GM12872 (cell line): ENCODE data around the gene ZNF385D.

Source experiments
- CTCF ChIP-seq: IDR thresholded peaks from 3 replicates; pipeline ENCODE4 v1.5.1; 2011; ENCODE audit warnings: low read depth, mild to moderate bottlenecking, low read length, moderate library complexity; ENCODE audit not compliant: insufficient read depth

ZNF385D gene

GRCh38 chr3:21642433-21642832, 108.6 kb downstream of the ZNF385D start:
- TF ChIP-seq CTCF = no peak

DNA sequence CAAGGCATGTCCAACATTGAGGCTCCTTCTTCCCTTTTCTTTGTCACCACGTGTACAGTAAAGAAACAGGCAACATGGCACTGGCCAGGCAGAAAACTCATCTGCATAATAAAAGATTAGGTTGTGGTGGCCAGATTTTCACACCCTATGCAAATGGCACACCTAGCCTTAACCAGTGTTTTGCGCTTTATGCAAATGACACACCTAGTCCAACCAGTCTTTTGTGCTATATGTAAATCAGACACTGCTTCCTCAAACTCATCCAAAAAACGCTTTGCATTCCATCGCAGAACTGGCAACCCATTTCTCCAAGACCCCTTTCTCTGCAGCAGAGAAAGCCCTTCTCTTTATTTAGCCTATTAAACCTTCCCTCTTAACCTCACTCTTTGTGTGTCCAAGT, 109.1 kb downstream of the ZNF385D start:
- TF ChIP-seq CTCF = no peak

GRCh38 chr3:21638488-21638887, 112.5 kb downstream of the ZNF385D start:
- no peak for TF ChIP-seq CTCF

DNA sequence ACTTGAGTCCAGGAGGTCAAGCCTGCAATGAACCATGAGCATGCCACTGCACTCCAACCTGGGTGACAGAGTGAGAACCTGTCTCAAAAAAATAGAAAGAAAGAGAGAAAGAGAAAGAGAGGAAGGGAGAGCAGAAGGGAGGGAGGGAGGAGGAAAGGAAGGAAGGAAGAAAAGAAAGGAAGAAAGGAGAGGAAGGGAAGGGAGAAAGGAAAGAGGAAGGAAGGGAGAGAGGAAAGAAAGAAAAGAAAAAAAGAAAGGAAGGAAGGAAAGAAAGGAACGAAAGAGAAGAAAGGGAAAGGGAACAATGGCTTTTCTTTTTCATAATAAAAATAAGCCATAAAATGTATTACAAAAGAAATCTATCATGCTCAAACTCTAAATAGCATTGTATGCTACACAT, 116.9 kb downstream of the ZNF385D start:
- TF ChIP-seq CTCF = no peak

DNA sequence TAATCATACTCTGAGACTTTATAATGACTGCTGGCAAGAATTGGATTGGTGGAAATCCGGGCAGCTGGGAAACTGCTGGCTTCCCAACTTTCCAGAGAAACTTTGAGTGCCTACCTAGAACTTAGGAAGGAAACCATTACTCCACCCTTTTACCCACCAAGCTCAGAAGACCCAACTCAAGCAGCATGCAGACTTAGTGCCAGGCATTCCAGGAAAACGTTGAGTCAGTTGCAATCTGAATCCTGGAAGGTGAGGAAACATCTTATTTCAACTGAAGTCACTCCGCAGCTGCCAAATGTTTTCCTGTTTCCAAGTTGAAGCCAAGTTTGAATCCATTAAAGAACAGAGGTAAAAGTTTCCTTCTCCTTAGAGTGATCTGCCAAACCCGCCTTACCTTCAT, 126.5 kb downstream of the ZNF385D start:
- no peak for TF ChIP-seq CTCF

GRCh38 chr3:21621181-21621651, 129.8 kb downstream of the ZNF385D start:
- TF ChIP-seq CTCF = no peak

GRCh38 chr3:21620511-21621155, 130.4 kb downstream of the ZNF385D start:
- no peak for TF ChIP-seq CTCF
